ENCODE data around the gene ZSCAN5A.
"Not testable (repeated sequence)": the region's sequence is repeated elsewhere in the genome, so short reads cannot be mapped to it uniquely, and the experiment has no call there.

ZSCAN5A gene

GRCh38 chr19:56176881-56177280, 137.8 kb downstream of the ZSCAN5A start:
- Histone ChIP-seq H3K4me1 (ENCODE audit: control insufficient read depth, insufficient read depth, low read length) (peaks cover 2% of the 10 kb centered on the region), H3K4me3 (ENCODE audit: low read length in 2 of 2) (no peak overlapping the region), H3K9me3 (ENCODE audit: control insufficient read depth in 2 of 2, low read length in 2 of 2) (no peaks in the 10 kb centered on the region), H3K27ac (ENCODE audit: low read length) (no peak overlapping the region), H3K27me3 (ENCODE audit: control insufficient read depth in 1 of 2, insufficient read depth in 2 of 2, low read length in 2 of 2) (peaks cover 16 to 19% of the 10 kb centered on the region in 2 donors), H3K36me3 (ENCODE audit: control insufficient read depth in 2 of 2, insufficient read depth in 2 of 2, low read length in 2 of 2) (no peaks in the 10 kb centered on the region), H3K9ac (ENCODE audit: low read length in 2 of 2) (no peak overlapping the region)

- peaks cover 16 to 17% of the 10 kb centered on the region in 2 donors for H3K27me3 ChIP-seq (ENCODE audit: control insufficient read depth in 1 of 2, insufficient read depth in 2 of 2, low read length in 2 of 2)
Observed at GRCh38 chr19:56176310-56176709, 138.3 kb downstream of the ZSCAN5A start.

GRCh38 chr19:56175861-56176307, 138.8 kb downstream of the ZSCAN5A start, which contains the start of gene GALP:
Gene GALP (plus strand): TSS chr19:56176008. CDS start chr19:56177109, 1,101 bp downstream.
- peaks cover 16 to 17% of the 10 kb centered on the region in 2 donors for H3K27me3 ChIP-seq (ENCODE audit: control insufficient read depth in 1 of 2, insufficient read depth in 2 of 2, low read length in 2 of 2)
- not testable (repeated sequence) for H3K36me3 ChIP-seq (ENCODE audit: control insufficient read depth in 2 of 2, insufficient read depth in 2 of 2, low read length in 2 of 2); H3K9me3 ChIP-seq (ENCODE audit: control insufficient read depth in 2 of 2, low read length in 2 of 2); H3K9ac ChIP-seq (ENCODE audit: low read length in 2 of 2); H3K4me3 ChIP-seq (ENCODE audit: low read length in 2 of 2); H3K27ac ChIP-seq (ENCODE audit: low read length); H3K4me1 ChIP-seq (ENCODE audit: control insufficient read depth, insufficient read depth, low read length)

More at GRCh38 chr19:56176310-56176709, 138.3 kb downstream of the ZSCAN5A start:
- not testable (repeated sequence) for H3K4me1 ChIP-seq (ENCODE audit: control insufficient read depth, insufficient read depth, low read length); H3K4me3 ChIP-seq (ENCODE audit: low read length in 2 of 2); H3K27ac ChIP-seq (ENCODE audit: low read length); H3K9ac ChIP-seq (ENCODE audit: low read length in 2 of 2); H3K9me3 ChIP-seq (ENCODE audit: control insufficient read depth in 2 of 2, low read length in 2 of 2); H3K36me3 ChIP-seq (ENCODE audit: control insufficient read depth in 2 of 2, insufficient read depth in 2 of 2, low read length in 2 of 2)

- peaks cover 16 to 17% of the 10 kb centered on the region in 2 donors for H3K27me3 ChIP-seq (ENCODE audit: control insufficient read depth in 1 of 2, insufficient read depth in 2 of 2, low read length in 2 of 2)
- no peak overlapping the region for H3K4me3 ChIP-seq (ENCODE audit: low read length in 2 of 2)
- H3K36me3 ChIP-seq (ENCODE audit: control insufficient read depth in 2 of 2, insufficient read depth in 2 of 2, low read length in 2 of 2) = no peaks in the 10 kb centered on the region
- H3K9me3 ChIP-seq (ENCODE audit: control insufficient read depth in 2 of 2, low read length in 2 of 2) = no peaks in the 10 kb centered on the region
- no peak overlapping the region for H3K9ac ChIP-seq (ENCODE audit: low read length in 2 of 2)
- no peak overlapping the region for H3K27ac ChIP-seq (ENCODE audit: low read length)
- peaks cover 3% of the 10 kb centered on the region for H3K4me1 ChIP-seq (ENCODE audit: control insufficient read depth, insufficient read depth, low read length)
Observed at GRCh38 chr19:56174550-56174949, 140.1 kb downstream of the ZSCAN5A start.

- Histone ChIP-seq H3K4me1 (ENCODE audit: control insufficient read depth, insufficient read depth, low read length) (peaks cover 3% of the 10 kb centered on the region), H3K4me3 (ENCODE audit: low read length in 2 of 2) (no peak overlapping the region), H3K27me3 (ENCODE audit: control insufficient read depth in 1 of 2, insufficient read depth in 2 of 2, low read length in 2 of 2) (peaks cover 16 to 17% of the 10 kb centered on the region in 2 donors), H3K36me3 (ENCODE audit: control insufficient read depth in 2 of 2, insufficient read depth in 2 of 2, low read length in 2 of 2) (no peaks in the 10 kb centered on the region), H3K9me3 (ENCODE audit: control insufficient read depth in 2 of 2, low read length in 2 of 2) (no peaks in the 10 kb centered on the region), H3K9ac (ENCODE audit: low read length in 2 of 2) (no peak overlapping the region), H3K27ac (ENCODE audit: low read length) (no peak overlapping the region)
Observed at GRCh38 chr19:56174086-56174485, 140.6 kb downstream of the ZSCAN5A start.
